HG02759 (cell line): ENCODE data around the gene ALKBH8.
"Not testable (repeated sequence)": the region's sequence is repeated elsewhere in the genome, so short reads cannot be mapped to it uniquely, and the experiment has no call there.

ENCODE experiments used
- ATAC-seq: cut with Tn5 transposase; IDR thresholded peaks from one replicate; pipeline ENCODE4 v1.9.1; 2021; ENCODE audit warnings: mild to moderate bottlenecking, moderate library complexity; ENCODE audit not compliant: unreplicated experiment

Gene ALKBH8

DNA sequence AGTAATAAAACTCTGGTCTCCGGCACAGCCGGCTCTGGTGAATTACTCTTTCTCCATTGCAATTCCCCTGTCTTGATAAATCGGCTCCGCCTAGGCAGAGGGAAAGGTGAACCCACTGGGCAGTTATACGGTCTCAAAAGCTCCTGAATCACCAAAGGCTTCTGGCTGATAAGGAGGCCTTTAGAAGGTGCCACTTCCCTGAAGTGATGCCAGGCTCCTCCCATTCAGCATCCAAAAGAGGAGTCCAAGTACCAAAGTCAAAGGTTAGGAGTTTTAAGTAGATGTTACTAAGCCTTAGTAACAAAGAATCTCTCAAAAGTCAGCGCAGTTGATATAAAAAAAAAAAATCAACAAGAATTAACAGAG, 11.8 kb upstream of the ALKBH8 start:
- no peak for ATAC-seq

DNA sequence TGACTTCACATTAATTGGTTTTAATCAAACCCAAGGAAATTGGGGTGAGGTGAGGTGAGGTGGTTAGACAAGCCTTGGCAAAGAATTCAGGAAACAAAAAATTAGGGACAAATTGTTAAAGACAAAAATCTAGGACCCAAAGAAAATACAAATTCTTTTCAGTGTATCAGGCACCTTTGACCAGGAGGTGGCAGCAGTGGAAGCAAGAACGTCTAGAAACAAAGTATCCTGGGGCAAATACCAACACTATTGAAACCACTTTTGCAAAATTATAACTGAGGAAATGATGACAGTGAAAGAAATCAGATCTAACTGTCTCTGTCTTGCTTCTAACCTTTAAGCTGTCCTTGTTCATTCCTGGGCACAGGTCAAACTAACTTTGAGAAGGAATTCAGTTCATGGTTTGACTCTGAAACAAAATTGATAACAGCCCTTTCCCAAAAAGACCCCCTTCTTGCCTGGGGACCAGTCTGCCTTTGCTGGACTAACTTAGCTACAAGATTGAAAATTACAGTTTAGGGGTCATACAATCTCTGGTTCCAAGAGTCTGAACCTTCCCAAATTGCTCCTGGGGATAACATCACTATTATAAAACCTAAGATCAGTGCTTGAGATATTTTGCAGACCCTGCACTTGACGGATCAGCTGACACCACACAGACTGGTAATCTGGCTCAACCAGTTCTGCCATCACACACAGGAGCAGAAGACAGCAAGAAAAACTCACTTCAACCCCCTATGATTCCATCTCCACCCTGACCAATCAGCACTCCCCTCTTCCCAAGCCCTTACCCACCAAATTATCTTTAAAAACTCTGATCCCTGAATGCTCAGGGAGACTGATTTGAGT, 11.2 kb upstream of the ALKBH8 start:
- ATAC-seq = not testable (repeated sequence)

DNA sequence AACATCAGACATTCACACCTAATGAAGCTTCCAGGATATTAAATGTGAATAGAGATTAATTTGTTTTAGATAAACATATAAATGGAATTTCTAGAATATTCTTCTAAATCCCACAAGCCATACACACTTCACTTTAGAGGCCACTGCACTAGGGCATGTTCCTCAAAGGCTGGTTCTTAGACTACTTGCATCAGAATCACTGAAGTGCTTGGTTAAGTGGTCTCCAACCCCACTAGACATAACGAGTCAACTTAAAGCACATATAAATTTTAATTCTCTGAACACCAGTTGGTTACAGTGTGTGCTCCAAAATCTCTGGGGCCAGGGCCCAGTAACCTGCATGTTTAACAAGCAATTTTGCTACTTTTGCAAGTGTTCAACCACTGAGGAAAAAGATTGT, 7.9 kb upstream of the ALKBH8 start:
- no peak for ATAC-seq

DNA sequence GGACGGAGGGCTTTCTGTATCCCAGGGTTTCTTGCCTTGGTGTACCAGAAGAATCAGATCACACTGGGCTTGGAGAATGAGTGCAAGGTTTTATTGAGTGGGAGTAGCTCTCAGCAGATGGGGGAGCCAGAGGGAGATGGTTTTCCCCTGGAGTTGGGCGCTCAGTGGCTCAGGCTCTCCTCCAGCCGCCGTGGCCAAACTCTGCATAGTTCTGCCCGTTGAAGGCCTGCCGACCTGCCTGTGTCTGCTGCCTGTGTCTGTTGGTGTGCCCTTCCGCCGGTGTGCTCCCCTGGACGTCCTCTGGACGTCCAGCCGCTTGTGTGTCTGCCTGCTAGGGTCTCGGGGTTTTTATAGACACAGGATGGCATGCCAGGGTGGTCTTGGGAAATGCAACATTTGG, 4.5 kb upstream of the ALKBH8 start:
- no peak for ATAC-seq

DNA sequence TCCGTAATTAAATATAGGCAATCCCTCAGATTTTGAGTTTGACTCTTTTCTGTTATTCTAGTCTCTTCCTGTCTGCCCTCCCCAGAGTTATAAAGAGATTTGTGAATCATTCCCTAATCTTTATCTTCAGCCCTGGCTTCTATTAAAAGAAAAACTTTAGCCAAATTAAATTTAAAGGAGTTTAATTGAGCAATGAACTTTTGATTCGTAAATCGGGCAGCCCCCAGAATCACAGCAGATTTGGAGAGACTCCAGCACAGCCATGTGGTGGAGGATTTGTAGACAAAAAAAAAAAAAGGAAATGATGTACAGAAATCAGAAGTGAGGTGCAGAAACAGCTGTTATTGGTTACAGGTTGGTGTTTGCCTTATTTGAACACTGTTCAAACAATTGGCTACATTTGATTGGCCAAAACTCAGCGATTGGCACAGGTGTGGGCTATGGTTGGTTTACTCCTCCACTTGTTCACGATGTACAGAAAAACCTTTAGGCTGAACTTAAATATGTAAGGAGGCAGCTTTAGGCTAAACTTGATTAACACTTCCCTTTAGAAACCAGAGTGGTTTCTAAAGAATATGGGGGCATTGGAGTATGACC, 2.3 kb upstream of the ALKBH8 start:
- ATAC-seq = no peak

DNA sequence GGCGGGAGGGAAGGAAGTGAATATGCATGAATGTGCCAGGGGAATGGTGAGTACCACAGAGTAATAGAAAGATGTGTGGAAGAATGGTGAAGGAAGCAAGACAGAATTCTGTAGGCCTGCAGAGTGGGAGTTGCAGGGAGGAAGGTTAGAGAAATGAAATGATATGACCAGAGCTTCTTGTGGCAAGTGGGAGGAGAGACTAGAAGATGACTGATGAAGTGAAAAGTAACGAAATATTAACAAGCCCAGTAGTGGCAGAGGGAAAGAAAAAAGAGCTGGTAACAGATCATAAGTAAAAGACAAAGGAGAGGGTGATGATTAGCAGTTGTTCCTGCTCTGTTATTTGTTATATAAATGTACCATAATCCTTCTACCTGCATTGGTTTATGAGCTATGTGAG, 1.0 kb upstream of the ALKBH8 start:
- no peak for ATAC-seq

DNA sequence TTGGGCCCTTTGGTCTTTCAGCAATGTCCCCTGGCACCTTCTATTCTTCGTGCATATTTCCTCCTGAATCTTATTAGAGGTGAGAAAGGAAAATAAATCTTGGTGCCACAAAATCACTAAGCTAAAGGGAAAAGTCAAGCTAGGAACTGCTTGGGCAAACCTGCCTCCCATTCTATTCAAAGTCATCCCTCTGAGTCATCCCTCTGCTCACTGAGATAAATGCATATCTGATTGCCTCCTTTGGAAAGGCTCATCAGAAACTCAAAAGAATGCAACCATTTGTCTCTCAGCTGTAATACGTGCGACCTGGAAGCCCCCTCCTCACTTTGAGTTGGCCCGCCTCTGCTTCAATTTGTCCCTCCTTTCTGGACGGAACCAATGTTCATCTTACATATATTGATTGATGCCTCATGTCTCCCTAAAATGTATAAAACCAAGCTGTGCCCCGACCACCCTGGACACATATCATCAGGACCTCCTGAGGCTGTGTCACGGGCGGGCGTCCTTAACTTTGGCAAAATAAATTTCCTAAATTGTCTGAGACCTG, 493 bp upstream of the ALKBH8 start:
- ATAC-seq = peak; percentile 6

DNA sequence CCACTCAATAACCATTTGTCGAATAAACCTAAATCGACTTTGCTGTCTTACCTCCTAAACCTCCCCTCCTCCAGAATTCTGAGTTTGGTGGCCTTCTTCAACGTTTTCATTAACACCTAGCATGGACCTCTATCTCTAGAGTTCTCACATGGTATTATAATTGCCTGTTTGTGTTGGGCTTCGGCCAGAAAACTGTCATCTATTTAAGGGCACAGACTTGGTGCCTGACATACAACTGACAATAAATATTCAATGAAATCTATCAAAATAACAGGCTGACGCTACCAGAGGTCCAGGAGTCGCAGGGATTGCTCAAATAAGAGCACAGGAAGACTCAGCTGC, 687 bp downstream of the ALKBH8 start:
- ATAC-seq = peak; percentile 14

DNA sequence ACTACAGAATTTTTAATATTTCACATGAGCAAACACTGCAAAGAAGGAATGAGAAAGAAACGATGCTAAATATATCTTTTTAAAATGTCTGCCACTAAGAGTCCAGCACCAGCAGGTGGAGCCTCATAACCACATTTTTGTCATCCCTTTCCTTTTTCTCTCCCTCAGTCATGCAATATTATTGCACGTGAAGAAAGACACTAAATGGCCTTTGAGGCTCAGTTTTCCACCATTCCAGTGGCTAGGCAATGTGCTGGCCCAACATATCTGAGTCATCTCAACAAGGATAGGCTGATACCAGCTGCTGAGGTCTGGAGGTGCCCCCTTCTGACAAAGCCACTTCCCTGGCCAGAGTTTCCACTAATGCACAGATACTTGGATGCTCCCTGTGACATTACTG, 1.8 kb downstream of the ALKBH8 start:
- ATAC-seq = peak; percentile 32

DNA sequence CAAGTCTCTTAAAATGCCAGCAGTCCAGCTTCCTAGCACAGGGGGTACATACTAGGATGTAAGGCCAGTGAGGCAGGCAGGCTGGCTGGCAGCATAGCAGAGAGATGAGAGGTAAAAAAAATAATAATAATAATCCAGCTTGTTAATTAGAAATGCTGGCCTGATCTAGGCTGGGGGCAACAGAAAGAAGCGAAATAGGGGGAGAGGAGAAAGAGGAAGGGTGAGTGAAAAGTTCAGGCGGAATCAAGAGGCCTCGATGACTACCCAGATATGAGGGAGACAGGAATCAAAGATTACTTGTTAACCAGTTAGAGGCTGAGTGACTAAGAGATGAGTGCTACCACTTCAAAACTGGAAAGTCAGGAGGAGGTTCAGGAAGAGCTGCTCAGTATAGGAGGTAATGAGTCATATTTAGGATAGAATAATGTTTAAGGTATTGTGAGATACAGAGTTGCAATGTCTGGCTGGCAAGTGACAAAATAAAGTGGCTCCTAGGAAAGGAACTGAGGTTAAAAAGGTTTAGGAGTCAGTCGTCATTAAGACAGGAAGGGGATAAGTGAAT, 2.8 kb downstream of the ALKBH8 start:
- no peak for ATAC-seq

DNA sequence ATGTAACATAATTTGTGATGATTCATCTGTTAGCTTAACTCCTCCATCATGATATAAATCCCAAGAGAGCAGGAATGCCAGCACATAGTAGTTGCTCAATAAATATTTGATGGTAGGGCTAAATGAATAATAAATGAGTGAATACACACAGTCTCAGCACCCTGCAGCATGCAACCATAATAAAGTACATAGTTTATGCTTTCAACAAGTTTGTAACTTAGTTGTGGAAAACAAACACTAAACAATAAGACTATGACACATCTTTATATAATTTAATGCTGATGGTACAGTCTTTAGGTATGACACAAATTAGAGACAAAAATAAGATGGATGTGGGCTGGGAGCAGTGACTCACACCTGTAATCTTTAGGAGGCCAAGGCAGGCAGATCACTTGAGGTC, 3.8 kb downstream of the ALKBH8 start:
- ATAC-seq = no peak

DNA sequence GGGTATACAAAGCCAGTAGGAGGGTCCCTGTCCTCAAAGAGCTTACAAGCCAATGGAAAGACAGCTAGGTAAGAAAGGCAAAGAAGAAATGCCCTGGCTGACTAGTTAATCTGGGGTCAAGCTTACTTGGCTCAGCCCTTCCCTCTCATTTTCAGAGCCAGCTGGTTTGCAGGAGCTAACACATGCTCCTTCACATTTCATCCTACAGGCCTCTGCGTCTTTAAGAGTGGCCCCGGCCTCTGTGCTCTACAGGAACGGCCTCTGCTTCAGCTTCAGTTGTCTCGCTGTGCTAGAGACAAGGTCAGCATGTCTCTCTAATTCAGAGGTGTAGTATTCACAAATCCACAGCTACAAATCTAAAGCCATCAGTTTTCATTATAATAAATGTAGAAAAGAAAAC, 15.2 kb downstream of the ALKBH8 start:
- ATAC-seq = no peak

DNA sequence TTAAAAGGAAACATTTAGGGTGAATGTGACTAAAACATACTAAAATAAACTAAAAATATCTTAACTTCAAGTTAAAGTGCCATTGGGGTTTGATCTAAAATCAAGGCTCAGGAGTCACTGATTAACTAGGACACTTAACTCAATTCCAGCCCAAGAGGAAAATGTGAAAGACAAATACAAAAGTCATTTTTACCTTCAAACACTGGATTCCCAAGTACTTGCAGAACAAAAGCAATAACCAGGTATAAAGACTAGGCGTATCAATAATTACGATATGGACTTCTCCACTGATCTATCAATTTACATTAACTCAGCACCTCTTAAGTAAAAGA, 15.6 kb downstream of the ALKBH8 start:
- ATAC-seq = no peak

DNA sequence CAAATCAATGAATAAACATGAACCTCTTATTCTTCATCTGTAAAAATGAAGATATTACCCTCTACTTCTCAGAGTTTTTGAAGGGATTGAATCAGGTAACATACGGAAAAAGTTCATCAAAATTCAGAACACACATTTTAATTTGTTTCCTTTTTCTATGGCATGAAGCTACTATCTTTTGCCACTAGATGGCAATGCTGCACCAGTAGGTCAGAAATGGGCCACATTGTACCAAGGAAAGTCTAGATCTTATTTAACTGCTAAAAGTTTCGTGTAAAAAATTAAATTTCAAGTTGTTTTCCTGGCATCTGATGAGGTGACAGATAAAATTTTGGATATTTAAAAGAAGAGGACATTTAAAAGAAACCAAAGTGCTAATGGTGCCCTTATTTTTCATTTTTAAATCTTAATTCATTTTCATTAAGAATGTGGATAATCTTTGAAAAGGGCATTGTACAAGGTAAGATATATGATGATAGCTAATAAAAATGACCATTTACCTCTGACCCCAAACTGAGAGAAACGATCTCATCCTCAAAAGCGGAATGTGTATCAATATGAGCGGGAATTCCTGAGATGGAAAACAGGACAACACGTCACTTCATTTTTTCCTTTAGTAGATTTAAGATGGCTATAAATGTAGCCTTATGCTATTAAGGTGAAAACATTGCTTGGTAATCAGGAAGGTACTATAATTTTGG, 16.1 kb downstream of the ALKBH8 start:
- peak; percentile 56 for ATAC-seq

DNA sequence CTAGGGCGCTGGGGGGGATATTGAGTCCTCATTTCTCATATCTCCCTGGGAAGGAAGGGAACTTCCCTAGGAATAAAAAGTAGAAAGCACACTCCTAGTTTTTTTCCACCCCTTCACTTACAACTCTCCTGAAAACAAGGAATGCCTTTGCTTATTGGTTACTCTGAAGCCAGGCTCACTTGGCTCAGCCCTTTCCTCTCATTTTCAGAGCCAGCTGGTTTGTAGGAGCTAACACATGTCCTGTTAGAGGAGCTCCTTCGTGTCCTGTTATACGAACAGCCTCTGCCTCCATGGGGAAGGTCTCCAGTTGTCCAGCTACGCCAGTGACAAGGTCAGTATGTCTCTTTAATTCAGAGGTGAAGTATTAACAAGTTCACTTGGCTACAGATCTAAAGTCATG, 17.6 kb downstream of the ALKBH8 start:
- ATAC-seq = no peak

DNA sequence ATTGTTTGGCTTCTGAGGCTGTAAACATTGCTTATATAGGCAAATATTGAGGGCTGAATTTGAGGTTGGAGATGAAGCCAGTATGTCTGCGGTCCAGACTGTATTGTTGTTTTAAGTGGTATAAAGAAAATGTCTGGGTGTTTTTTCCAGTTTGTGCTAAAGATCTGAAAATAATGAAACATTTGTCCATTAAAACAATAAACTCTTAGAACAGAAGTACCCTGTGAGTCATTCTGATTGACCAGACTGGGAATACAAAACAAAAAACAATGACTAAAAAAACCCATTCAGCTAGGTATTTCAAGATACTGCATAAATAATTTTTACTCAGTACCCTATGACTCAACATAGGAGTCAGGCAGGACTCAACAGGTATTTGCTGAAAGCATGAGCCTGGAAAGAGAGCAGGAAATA, 20.4 kb downstream of the ALKBH8 start:
- no peak for ATAC-seq

DNA sequence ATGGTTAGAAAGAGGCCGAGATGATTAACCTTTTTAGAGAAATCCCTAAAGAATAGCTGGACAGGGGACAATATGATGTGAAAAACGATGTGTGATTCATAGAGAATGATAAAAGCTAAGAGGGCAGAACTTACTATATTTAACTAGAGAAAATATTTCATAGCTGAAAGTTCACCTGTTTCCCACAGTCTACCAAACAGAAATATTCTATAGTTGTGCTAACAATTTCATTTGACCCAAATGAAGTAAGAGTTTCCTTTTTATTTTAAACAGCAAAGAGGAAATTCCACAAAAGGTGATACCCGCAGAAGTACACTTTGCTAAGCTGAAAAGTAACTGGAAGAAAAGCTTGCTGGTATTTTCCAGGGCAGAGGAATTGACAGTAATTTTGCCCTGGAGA, 26.7 kb downstream of the ALKBH8 start:
- ATAC-seq = no peak

DNA sequence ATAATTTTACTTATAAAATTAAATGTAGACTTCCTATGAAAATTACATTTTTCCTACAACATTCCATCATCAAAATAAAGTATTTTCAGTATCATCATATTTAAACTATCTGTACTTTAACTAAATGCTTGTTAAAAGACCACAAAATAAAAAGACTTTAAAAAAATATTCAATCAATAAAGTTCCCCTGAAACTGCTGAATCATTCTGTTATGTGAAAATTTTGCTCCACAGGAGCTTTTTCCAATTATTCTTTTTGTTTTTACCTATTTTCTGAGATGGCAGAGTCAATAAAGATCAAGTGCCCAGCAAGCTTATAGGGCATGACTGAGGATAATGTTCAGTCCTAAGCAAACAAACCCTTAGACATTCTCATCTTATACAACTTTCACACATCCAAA, 27.3 kb downstream of the ALKBH8 start:
- no peak for ATAC-seq

DNA sequence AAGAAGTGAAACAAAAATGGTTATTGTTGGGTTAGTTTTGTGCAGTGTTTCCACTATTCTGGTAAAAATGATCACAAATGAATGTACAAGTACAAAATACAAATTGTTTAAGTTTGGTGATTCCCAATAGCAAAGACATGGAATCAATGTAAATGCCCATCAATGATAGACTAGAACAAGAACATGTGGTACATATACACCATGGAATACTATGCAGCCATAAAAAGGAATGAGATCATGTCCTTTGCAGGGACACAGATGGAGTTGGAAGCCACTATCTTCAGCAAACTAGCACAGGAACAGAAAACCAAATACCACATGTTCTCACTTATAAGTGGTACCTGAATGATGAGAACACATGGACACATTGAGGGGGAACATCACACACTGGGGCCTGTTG, 28.4 kb downstream of the ALKBH8 start:
- not testable (repeated sequence) for ATAC-seq

DNA sequence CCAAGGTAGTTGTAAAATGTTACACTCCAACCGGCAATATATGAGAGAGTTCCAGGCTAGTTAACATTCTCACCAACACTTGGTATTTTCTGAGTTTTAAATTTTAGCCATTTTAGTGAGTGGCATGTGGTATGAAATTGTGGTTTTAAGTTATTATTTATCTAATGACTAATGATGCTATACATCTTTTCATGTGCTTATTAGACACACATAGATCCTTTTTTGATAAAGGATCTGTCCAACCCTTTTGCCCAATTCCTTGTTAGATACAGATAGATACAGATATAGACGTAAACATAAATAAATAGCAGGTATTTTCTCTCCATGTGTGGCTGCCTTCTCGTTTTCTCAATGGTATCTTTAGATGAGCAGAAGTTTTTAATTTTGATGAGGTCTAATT, 39.3 kb downstream of the ALKBH8 start:
- no peak for ATAC-seq

DNA sequence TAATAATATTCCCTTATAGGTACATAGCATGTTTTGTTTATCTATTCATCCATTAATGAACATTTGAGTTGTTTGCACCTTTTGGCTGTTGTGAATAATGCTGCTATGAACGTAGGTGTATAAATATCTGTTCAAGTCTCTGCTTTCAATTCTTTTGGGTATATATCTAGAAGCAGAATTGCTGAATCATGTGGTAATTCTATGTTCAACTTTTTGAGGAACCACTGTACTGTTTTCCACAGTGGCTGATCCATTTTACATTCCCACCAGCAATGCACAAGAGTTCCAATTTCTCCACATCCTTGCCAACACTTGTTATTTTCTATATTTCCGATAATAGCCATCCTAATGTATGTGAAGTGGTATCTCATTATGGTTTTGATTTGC, 56.7 kb downstream of the ALKBH8 start:
- ATAC-seq = no peak
